ENCODE measurements around the gene SGK1. TPM values are rescaled to one million over a fixed set of nuclear protein-coding genes. Genes with fewer than 3 reads are reported as not detected.
A peak's percentile ranks its signal among the peaks of the same experiment; 100 is the strongest.

Gene SGK1
- total RNA-seq, 4 donors from 2014 or later, result 46.2 to 1,239 (median 876) TPM

DNA sequence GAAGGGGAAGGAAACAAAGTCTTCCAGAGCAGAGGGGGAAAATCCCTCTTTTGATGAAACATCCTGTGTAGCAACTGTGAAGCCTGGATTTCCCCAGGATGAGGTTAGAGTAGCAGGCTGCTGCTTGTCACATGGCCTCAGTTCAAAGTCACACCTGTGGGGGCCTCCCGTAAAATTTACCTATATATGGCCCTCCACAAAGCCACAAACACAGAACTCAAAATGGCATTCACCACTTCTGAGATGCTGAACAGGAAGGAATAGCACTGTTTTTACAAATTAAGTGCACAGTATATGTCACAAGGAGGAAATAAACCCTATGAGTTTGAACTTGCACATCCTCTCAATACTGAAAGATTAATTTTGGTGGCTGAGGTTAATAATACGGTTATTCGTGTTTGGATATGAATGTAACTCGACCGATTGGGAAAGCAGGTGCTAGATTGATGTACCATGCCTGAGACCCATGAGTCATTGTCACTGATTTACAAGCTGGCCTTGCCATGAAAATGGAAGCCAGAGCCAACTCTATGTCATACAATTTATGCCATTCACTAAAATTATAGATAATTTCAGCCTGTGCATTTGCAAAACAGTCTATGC lies 70.6 kb downstream of the SGK1 start:
- DNase-seq, result peak; percentile 19
- no peaks in the 10 kb centered on the region for H3K9me3 ChIP-seq
- no peak overlapping the region for H3K4me3 ChIP-seq
- no peaks in the 10 kb centered on the region for H3K36me3 ChIP-seq
- 55 to 56% methylated on average over 4 to 5 of the region's 5 CpGs for WGBS, 2 donors (ENCODE audit: low coverage in 1 of 2)
- no peaks in the 10 kb centered on the region for H3K27me3 ChIP-seq
- intact Hi-C loops (cut with DNase I; ENCODE audit: low total_unique reads), result no loop called here
- H3K27ac ChIP-seq, result no peak overlapping the region
- in situ Hi-C loops (cut with MboI; ENCODE audit: low pct_ligation_motif_present in 1 of 4, low pct_unique_long_range_greater_than_20kb in 1 of 4, low sequenced_read_pairs in 3 of 4), result no loop called here
- no peak for TF ChIP-seq EP300 (IDR thresholded peaks at IDR 0.05; ENCODE audit: low read depth)
- TF ChIP-seq, protein P1, sequence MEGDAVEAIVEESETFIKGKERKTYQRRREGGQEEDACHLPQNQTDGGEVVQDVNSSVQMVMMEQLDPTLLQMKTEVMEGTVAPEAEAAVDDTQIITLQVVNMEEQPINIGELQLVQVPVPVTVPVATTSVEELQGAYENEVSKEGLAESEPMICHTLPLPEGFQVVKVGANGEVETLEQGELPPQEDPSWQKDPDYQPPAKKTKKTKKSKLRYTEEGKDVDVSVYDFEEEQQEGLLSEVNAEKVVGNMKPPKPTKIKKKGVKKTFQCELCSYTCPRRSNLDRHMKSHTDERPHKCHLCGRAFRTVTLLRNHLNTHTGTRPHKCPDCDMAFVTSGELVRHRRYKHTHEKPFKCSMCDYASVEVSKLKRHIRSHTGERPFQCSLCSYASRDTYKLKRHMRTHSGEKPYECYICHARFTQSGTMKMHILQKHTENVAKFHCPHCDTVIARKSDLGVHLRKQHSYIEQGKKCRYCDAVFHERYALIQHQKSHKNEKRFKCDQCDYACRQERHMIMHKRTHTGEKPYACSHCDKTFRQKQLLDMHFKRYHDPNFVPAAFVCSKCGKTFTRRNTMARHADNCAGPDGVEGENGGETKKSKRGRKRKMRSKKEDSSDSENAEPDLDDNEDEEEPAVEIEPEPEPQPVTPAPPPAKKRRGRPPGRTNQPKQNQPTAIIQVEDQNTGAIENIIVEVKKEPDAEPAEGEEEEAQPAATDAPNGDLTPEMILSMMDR (IDR thresholded peaks at IDR 0.05), result no peak
- no peak for TF ChIP-seq POLR2AphosphoS5 (IDR thresholded peaks at IDR 0.05)
- no peak for TF ChIP-seq POLR2A (IDR thresholded peaks at IDR 0.05)
- H3K4me1 ChIP-seq, result peaks cover 0 to 22% (median 0%) of the 10 kb centered on the region in 4 donors

- intact Hi-C loops (cut with DNase I; ENCODE audit: low total_unique reads) (no loop called here), in situ Hi-C loops (cut with MboI; ENCODE audit: low pct_ligation_motif_present in 1 of 4, low pct_unique_long_range_greater_than_20kb in 1 of 4, low sequenced_read_pairs in 3 of 4) (no loop called here)
- Histone ChIP-seq H3K4me3 (no peak overlapping the region), H3K9me3 (no peaks in the 10 kb centered on the region), H3K36me3 (no peaks in the 10 kb centered on the region), H3K27me3 (no peaks in the 10 kb centered on the region), H3K27ac (no peak overlapping the region), H3K4me1 (peaks cover 0 to 22% (median 0%) of the 10 kb centered on the region in 4 donors)
- WGBS, 2 donors (ENCODE audit: low coverage in 1 of 2), result 88 to 92% methylated on average over 1 of the region's 1 CpG
- TF ChIP-seq, protein P1 (IDR thresholded peaks at IDR 0.05), result no peak
- TF ChIP-seq POLR2A (IDR thresholded peaks at IDR 0.05), result no peak
- TF ChIP-seq EP300 (IDR thresholded peaks at IDR 0.05; ENCODE audit: low read depth), result no peak
- TF ChIP-seq POLR2AphosphoS5 (IDR thresholded peaks at IDR 0.05), result no peak
- no peak for DNase-seq
Measured at GRCh38 chr6:134245706-134246105, 72.2 kb downstream of the SGK1 start.

DNA sequence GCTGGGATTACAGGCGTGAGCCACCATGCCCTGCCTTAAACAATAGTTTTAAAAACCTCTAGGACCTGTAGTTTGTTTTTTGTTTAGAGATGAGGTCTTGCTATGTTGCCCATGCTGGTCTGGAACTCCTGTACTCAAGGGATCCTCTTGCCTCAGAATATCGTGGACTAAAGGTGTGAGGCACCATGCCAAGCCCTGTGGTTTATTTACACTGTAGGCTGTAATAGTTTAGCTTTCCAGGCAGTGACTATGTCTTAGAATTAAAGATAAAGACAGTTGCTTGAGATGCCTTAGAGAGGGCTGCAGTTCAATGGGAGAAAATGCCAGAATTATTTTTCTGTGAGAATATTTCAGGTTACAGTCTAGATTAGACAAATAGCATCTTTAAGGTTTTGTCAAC lies 72.9 kb downstream of the SGK1 start:
- in situ Hi-C loops (cut with MboI; ENCODE audit: low pct_ligation_motif_present in 1 of 4, low pct_unique_long_range_greater_than_20kb in 1 of 4, low sequenced_read_pairs in 3 of 4) (no loop called here), intact Hi-C loops (cut with DNase I; ENCODE audit: low total_unique reads) (no loop called here)
- no peaks in the 10 kb centered on the region for H3K9me3 ChIP-seq
- H3K27me3 ChIP-seq, result no peaks in the 10 kb centered on the region
- WGBS, 2 donors (ENCODE audit: low coverage in 1 of 2), result 55% methylated on average over 2 of the region's 2 CpGs; no CpG with 5 or more reads in 1 of the 2 donors
- peaks cover 0 to 16% (median 0%) of the 10 kb centered on the region in 4 donors for H3K4me1 ChIP-seq
- TF ChIP-seq, protein P1 (IDR thresholded peaks at IDR 0.05), result no peak
- no peak for TF ChIP-seq POLR2AphosphoS5 (IDR thresholded peaks at IDR 0.05)
- TF ChIP-seq POLR2A (IDR thresholded peaks at IDR 0.05), result no peak
- no peak for TF ChIP-seq EP300 (IDR thresholded peaks at IDR 0.05; ENCODE audit: low read depth)
- H3K36me3 ChIP-seq, result no peaks in the 10 kb centered on the region
- no peak overlapping the region for H3K4me3 ChIP-seq
- H3K27ac ChIP-seq, result no peak overlapping the region
- DNase-seq, result no peak

DNA sequence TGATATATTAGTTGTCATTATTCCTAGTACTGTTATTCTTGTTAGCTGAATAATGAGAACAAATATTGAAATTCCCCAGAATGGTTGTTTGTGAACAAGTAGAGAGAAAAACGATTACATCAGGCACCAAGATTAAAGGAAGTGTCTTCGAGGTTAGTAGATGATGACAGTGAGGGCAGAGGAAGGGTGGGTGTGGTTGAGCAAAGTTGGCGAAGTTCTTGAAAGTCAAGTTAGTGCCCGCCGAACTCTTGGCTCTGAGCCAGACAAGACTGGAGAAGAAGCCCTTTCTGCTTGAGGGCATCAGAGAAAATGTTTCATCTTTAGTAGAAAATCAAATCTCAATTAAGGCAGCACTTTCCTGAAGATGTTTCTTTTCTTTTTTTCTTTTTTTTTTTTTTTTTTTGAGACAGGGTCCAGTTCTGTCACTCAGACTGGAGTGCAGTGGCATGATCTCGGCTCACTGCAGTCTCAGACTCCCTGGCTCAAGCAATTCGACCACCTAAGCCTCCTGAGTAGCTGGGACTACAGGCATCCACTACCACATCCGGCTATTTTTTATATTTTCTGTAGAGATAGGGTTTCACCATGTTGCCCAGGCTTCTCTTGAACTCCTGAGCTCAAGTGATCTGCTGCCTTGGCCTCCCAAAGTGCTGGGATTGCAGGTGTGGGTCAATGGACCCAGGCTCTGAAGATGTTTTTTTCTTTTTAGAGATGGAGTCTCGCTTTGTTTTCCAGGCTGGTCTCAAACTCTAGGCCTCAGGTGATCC lies 77.1 kb downstream of the SGK1 start:
- intact Hi-C loops (cut with DNase I; ENCODE audit: low total_unique reads) (no loop called here), in situ Hi-C loops (cut with MboI; ENCODE audit: low pct_ligation_motif_present in 1 of 4, low pct_unique_long_range_greater_than_20kb in 1 of 4, low sequenced_read_pairs in 3 of 4) (no loop called here)
- H3K36me3 ChIP-seq, result no peaks in the 10 kb centered on the region
- no peaks in the 10 kb centered on the region for H3K27me3 ChIP-seq
- no peak overlapping the region for H3K27ac ChIP-seq
- TF ChIP-seq POLR2A (IDR thresholded peaks at IDR 0.05) (no peak), EP300 (IDR thresholded peaks at IDR 0.05; ENCODE audit: low read depth) (no peak), POLR2AphosphoS5 (IDR thresholded peaks at IDR 0.05) (no peak)
- TF ChIP-seq, protein P1 (IDR thresholded peaks at IDR 0.05), result no peak
- H3K4me3 ChIP-seq, result no peak overlapping the region
- no peaks in the 10 kb centered on the region for H3K4me1 ChIP-seq
- no peaks in the 10 kb centered on the region for H3K9me3 ChIP-seq
- DNase-seq, result peak; percentile 53
- 51 to 59% methylated on average over 5 to 9 of the region's 9 CpGs for WGBS, 2 donors (ENCODE audit: low coverage in 1 of 2)
